Measurements from ENCODE around the gene NOS1AP. TPM values are rescaled to one million over a fixed set of nuclear protein-coding genes. Genes with fewer than 3 reads are reported as not detected.

The NOS1AP gene
- total and polyA plus RNA-seq, 9 donors = 0.50 to 4.4 (median 1.5) TPM

DNA sequence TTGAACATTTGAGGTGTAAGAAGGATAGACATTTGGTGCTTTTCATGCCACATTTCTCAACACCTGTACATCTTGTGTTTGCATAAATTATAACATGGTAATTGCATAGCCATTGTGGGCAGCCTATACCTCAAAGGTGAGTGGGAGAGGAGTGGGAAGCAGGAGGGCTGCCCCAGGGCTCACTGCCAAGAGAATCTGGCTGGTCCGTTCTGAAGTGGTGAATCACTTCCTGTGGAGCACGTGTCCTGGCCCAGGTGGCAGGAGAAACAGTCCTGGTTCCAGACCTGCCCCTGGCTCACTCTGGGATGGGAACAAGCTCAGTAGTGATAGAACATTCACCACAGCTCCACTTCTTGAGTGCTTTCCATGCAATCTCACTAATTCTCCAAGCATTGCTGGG lies 34.2 kb upstream of the NOS1AP start:
- TF ChIP-seq, protein P1, sequence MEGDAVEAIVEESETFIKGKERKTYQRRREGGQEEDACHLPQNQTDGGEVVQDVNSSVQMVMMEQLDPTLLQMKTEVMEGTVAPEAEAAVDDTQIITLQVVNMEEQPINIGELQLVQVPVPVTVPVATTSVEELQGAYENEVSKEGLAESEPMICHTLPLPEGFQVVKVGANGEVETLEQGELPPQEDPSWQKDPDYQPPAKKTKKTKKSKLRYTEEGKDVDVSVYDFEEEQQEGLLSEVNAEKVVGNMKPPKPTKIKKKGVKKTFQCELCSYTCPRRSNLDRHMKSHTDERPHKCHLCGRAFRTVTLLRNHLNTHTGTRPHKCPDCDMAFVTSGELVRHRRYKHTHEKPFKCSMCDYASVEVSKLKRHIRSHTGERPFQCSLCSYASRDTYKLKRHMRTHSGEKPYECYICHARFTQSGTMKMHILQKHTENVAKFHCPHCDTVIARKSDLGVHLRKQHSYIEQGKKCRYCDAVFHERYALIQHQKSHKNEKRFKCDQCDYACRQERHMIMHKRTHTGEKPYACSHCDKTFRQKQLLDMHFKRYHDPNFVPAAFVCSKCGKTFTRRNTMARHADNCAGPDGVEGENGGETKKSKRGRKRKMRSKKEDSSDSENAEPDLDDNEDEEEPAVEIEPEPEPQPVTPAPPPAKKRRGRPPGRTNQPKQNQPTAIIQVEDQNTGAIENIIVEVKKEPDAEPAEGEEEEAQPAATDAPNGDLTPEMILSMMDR (IDR thresholded peaks at IDR 0.05) = no peak
- TF ChIP-seq POLR2A (IDR thresholded peaks at IDR 0.05) (no peak), EP300 (IDR thresholded peaks at IDR 0.05) (no peak)
- WGBS, 3 donors = 6 to 13% (median 8%) methylated on average over 2 of the region's 2 CpGs
- no peaks in the 10 kb centered on the region for H3K27me3 ChIP-seq
- H3K36me3 ChIP-seq = no peaks in the 10 kb centered on the region
- no peaks in the 10 kb centered on the region for H3K9me3 ChIP-seq
- intact Hi-C loops (cut with DNase I) = loop anchor here in 3 of 4 donors (5.0 to 10.0 kb wide), 3 partner anchors 170 to 243 kb away; no protein-coding TSS in a partner anchor
- no peaks in the 10 kb centered on the region for H3K4me1 ChIP-seq (ENCODE audit: insufficient read depth)
- no peak overlapping the region for H3K4me3 ChIP-seq
- no peak overlapping the region for H3K27ac ChIP-seq
- DNase-seq = no peak

GRCh38 chr1:162036163-162036562 lies 33.3 kb upstream of the NOS1AP start:
- intact Hi-C loops (cut with DNase I) = loop anchor here in 3 of 4 donors (5.0 to 10.0 kb wide), 3 partner anchors 171 to 244 kb away; no protein-coding TSS in a partner anchor
- Histone ChIP-seq H3K4me3 (no peak overlapping the region), H3K4me1 (ENCODE audit: insufficient read depth) (no peaks in the 10 kb centered on the region), H3K27me3 (no peaks in the 10 kb centered on the region), H3K9me3 (no peaks in the 10 kb centered on the region), H3K36me3 (no peaks in the 10 kb centered on the region), H3K27ac (no peak overlapping the region)
- 85 to 95% (median 88%) methylated on average over 1 of the region's 1 CpG for WGBS, 3 donors
- no peak for DNase-seq
- TF ChIP-seq EP300 (IDR thresholded peaks at IDR 0.05) (no peak), POLR2A (IDR thresholded peaks at IDR 0.05) (no peak)
- TF ChIP-seq, protein P1 (IDR thresholded peaks at IDR 0.05) = no peak

GRCh38 chr1:162038624-162039023 lies 30.9 kb upstream of the NOS1AP start:
- 73 to 80% (median 74%) methylated on average over 1 of the region's 1 CpG for WGBS, 3 donors
- Histone ChIP-seq H3K27ac (no peak overlapping the region), H3K27me3 (no peaks in the 10 kb centered on the region), H3K9me3 (no peaks in the 10 kb centered on the region), H3K4me1 (ENCODE audit: insufficient read depth) (no peaks in the 10 kb centered on the region), H3K36me3 (no peaks in the 10 kb centered on the region), H3K4me3 (no peak overlapping the region)
- TF ChIP-seq EP300 (IDR thresholded peaks at IDR 0.05) = no peak
- TF ChIP-seq POLR2A (IDR thresholded peaks at IDR 0.05) = no peak
- TF ChIP-seq, protein P1 (IDR thresholded peaks at IDR 0.05) = no peak
- no peak for DNase-seq
- intact Hi-C loops (cut with DNase I) = loop anchor here in 3 of 4 donors (5.0 to 10.0 kb wide), 3 partner anchors 174 to 246 kb away; no protein-coding TSS in a partner anchor

GRCh38 chr1:162040001-162040400 lies 29.5 kb upstream of the NOS1AP start:
- TF ChIP-seq POLR2A (IDR thresholded peaks at IDR 0.05) (no peak), EP300 (IDR thresholded peaks at IDR 0.05) (no peak)
- TF ChIP-seq, protein P1 (IDR thresholded peaks at IDR 0.05) = no peak
- 55 to 69% (median 57%) methylated on average over 4 of the region's 4 CpGs for WGBS, 3 donors
- Histone ChIP-seq H3K9me3 (no peaks in the 10 kb centered on the region), H3K36me3 (no peaks in the 10 kb centered on the region), H3K27me3 (no peaks in the 10 kb centered on the region), H3K4me1 (ENCODE audit: insufficient read depth) (no peaks in the 10 kb centered on the region), H3K27ac (no peak overlapping the region), H3K4me3 (no peak overlapping the region)
- no peak for DNase-seq
- intact Hi-C loops (cut with DNase I) = no loop called here

All from ovary (tissue), 9 donors.